Peyer's patch (tissue), 4 donors: ENCODE data around the gene ABR. TPM values are rescaled to one million over a fixed set of nuclear protein-coding genes. Genes with fewer than 3 reads are reported as not detected.
A peak's percentile ranks its signal among the peaks of the same experiment; 100 is the strongest.

Experiments used
- DNase-seq, 3 donors: peaks; one replicate each; pipeline ENCODE4 v3.0.0-alpha.2; 2017 to 2019
- H3K27ac ChIP-seq, 4 donors: fragments of 200-600 bp; sonication (generic); one replicate each; pipeline ENCODE4 v1.5.1; 2016 to 2019
- H3K27me3 ChIP-seq, 2 donors: fragments of 200-600 bp; sonication (generic); one replicate each; pipeline ENCODE4 v1.5.1; 2019
- H3K36me3 ChIP-seq, 3 donors: fragments of 200-600 bp; sonication (generic); one replicate each; pipeline ENCODE4 v1.5.1; 2016 to 2019
- H3K4me1 ChIP-seq, 4 donors: fragments of 200-600 bp; sonication (generic); one replicate each; pipeline ENCODE4 v1.5.1; 2016 to 2019
- H3K4me3 ChIP-seq, 4 donors: fragments of 200-600 bp; sonication (generic); 1 replicate in 3 of 4; 2 replicates in 1 of 4; pipeline ENCODE4 v1.5.1; 2016 to 2019; ENCODE audit warnings: mild to moderate bottlenecking in 1 of 4
- H3K9me3 ChIP-seq, 4 donors: fragments of 200-600 bp; sonication (generic); one replicate each; pipeline ENCODE4 v1.5.1; 2016 to 2019; ENCODE audit warnings: mild to moderate bottlenecking in 1 of 4
- POLR2A ChIP-seq, 2 donors: fragments of 450-650 bp; IDR thresholded peaks; one replicate each; pipeline ENCODE4 v1.5.1; 2017; ENCODE audit warnings: antibody characterized with exemption in 2 of 2, mild to moderate bottlenecking in 2 of 2, moderate library complexity in 2 of 2
- total RNA-seq, 4 donors: library from RNA; depleted of rRNA; stranded (reverse); fragments of >200 nt; gene quantifications; one replicate each; pipeline ENCODE4 v1.1.0, GENCODE V29; 2016
- TF ChIP-seq, protein P1 (sequence below), 6 experiments: fragments of 450-650 bp in 4 of 6; fragments of 200-600 bp in 2 of 6; sonication (generic) in 1 of 6; IDR thresholded peaks; one replicate each; pipeline ENCODE4 v1.5.1; 2017 to 2019; ENCODE audit warnings: antibody characterized with exemption in 6 of 6, mild to moderate bottlenecking in 3 of 6, moderate library complexity in 1 of 6

The ABR gene
- total RNA-seq, 4 donors from 2014 or later: 220 to 753 (median 440) TPM

DNA sequence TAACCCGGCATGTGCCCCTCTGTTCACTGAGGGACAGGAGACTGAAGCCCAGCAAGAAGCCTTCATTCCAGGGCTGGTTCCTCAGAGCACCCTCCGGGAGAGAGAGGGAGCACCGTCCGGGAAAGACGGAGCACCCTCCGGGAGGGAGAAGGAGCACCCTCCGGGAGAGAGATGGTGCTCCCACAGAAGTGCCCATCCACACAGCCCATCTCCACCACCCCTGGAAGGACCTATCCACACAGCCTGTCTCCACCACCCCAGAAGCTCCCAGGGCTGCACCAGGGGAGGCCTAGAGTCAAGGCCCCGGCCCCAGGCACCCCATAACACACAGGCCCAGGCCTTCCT, 88.6 kb downstream of the ABR start:
- no peak for TF ChIP-seq POLR2A (IDR thresholded peaks at IDR 0.05)
- TF ChIP-seq, protein P1, sequence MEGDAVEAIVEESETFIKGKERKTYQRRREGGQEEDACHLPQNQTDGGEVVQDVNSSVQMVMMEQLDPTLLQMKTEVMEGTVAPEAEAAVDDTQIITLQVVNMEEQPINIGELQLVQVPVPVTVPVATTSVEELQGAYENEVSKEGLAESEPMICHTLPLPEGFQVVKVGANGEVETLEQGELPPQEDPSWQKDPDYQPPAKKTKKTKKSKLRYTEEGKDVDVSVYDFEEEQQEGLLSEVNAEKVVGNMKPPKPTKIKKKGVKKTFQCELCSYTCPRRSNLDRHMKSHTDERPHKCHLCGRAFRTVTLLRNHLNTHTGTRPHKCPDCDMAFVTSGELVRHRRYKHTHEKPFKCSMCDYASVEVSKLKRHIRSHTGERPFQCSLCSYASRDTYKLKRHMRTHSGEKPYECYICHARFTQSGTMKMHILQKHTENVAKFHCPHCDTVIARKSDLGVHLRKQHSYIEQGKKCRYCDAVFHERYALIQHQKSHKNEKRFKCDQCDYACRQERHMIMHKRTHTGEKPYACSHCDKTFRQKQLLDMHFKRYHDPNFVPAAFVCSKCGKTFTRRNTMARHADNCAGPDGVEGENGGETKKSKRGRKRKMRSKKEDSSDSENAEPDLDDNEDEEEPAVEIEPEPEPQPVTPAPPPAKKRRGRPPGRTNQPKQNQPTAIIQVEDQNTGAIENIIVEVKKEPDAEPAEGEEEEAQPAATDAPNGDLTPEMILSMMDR (IDR thresholded peaks at IDR 0.05): no peak
- H3K9me3 ChIP-seq: no peaks in the 10 kb centered on the region
- peaks cover 0 to 22% (median 0%) of the 10 kb centered on the region in 4 donors for H3K4me1 ChIP-seq
- H3K27me3 ChIP-seq: no peaks in the 10 kb centered on the region
- no peak for DNase-seq
- H3K36me3 ChIP-seq: peaks cover 0 to 66% (median 3%) of the 10 kb centered on the region in 3 donors
- H3K27ac ChIP-seq: peak overlapping the region in 1 of 4 donors; percentile 20
- no peak overlapping the region for H3K4me3 ChIP-seq

DNA sequence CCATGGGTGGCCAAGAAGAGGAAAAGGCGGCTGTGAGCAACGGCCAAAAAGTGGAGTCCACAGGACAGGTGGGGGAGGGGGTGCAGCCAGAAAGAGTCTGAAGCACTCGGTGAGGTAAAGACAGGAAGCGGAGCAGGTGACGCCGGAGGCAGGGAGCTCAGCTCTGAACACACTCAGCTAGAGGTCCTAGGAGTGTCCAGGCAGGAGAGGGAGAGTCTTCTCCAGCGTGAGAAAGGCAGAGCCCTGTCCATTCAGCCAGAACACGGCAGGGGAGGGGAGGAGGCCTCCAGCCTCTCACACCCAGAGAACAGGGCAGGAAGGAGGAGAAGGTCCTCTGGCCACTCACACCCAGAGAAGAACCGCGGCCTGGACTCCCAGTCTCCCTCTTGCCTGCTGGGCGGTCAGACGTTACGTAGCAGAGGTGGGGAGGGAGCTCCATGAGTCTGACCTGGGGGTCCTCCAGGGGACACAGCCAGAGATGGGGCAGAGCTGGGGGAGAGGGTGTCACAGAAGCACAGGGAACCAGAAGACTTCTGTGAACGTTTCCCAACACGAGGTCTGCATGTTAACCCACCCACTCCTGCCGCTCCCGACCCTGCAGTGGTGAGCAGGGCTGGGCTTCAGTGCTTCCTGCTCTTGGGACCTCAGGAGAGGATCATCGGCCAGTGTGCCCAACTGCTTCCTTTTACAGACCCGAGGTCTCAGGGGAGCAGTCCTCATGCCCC, 89.2 kb downstream of the ABR start:
- Histone ChIP-seq H3K27ac (peak overlapping the region in 1 of 4 donors; percentile 20), H3K4me1 (peaks cover 0 to 21% (median 0%) of the 10 kb centered on the region in 4 donors), H3K36me3 (peaks cover 0 to 62% (median 3%) of the 10 kb centered on the region in 3 donors), H3K9me3 (no peaks in the 10 kb centered on the region), H3K4me3 (no peak overlapping the region), H3K27me3 (no peaks in the 10 kb centered on the region)
- no peak for TF ChIP-seq POLR2A (IDR thresholded peaks at IDR 0.05)
- TF ChIP-seq, protein P1 (IDR thresholded peaks at IDR 0.05): no peak
- no peak for DNase-seq

DNA sequence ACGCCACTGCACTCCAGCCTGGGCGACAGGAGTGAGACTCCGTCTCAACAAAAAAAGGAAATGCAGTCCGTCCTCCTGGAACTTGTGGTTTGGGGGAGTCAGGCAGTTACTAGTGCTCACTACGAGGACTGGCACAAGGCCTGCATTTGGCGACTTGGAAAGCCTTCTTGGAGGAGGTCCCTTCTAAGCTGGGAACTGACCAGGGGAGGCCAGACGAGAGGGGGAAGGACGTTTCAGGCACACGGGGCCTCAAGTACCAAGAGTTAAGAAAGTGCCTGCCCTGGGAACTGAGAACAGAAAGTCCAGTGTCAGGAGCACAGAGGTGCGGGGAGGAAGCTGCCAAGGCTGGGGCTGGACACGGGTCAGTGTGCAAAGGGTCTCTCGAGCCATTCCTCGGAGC, 89.9 kb downstream of the ABR start:
- H3K9me3 ChIP-seq: no peaks in the 10 kb centered on the region
- peaks cover 0 to 21% (median 0%) of the 10 kb centered on the region in 4 donors for H3K4me1 ChIP-seq
- TF ChIP-seq POLR2A (IDR thresholded peaks at IDR 0.05): no peak
- TF ChIP-seq, protein P1 (IDR thresholded peaks at IDR 0.05): no peak
- no peak for DNase-seq
- peaks cover 0 to 55% (median 2%) of the 10 kb centered on the region in 3 donors for H3K36me3 ChIP-seq
- H3K4me3 ChIP-seq: no peak overlapping the region
- H3K27me3 ChIP-seq: no peaks in the 10 kb centered on the region
- H3K27ac ChIP-seq: peak overlapping the region in 1 of 4 donors; percentile 20

DNA sequence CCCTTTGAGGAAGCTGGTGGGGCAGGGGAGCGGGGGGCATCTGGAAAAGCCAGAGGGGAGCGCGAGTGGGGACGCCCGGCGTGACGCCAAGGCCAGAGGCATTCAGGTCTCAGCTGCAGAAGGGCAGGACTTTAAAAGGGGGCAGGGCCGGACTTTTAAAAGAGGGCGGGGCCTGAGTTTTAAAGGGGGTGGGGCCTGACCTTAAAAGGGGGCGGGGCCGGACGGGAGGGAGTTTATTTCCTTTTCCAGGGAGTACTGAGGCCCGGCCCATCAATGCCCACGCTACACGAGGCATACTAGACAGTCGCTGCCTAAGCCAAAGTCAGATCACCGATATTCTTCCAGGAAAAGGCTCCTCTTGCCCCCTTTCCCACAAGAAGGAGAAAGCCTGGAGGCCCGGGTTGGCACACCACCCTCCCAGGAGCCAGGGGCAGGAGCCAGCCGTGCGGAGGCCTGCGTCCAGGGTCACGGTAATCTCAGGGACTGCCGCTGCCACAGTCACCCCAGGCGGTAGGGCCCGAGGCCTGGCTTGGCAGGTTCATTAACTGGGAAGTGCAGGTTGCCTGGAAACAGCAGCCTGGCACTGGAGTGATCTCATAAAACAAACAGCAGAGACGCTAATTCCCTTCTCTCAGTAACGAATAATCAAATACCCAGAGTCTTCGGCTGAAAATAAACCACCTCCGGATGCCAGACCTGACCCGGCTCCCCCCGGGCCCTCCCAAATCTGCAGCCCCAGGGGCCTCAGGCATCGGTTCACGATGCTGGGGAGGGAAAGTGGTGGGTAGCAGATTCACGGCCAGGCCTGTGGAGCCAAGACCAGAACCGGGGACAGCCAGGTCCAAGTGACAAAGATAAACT, 92.2 kb downstream of the ABR start:
- H3K4me3 ChIP-seq: no peak overlapping the region
- peaks cover 0 to 44% (median 0%) of the 10 kb centered on the region in 3 donors for H3K36me3 ChIP-seq
- peak overlapping the region in 3 of 4 donors; percentile 29 to 84 (median 80) for H3K27ac ChIP-seq
- TF ChIP-seq, protein P1 (IDR thresholded peaks at IDR 0.05): peak in 1 of 6 experiments; percentile 7
- no peak for TF ChIP-seq POLR2A (IDR thresholded peaks at IDR 0.05)
- DNase-seq: peak in 2 of 3 donors; percentile 77 to 78
- H3K27me3 ChIP-seq: no peaks in the 10 kb centered on the region
- peaks cover 0 to 36% (median 0%) of the 10 kb centered on the region in 4 donors for H3K4me1 ChIP-seq
- no peaks in the 10 kb centered on the region for H3K9me3 ChIP-seq

DNA sequence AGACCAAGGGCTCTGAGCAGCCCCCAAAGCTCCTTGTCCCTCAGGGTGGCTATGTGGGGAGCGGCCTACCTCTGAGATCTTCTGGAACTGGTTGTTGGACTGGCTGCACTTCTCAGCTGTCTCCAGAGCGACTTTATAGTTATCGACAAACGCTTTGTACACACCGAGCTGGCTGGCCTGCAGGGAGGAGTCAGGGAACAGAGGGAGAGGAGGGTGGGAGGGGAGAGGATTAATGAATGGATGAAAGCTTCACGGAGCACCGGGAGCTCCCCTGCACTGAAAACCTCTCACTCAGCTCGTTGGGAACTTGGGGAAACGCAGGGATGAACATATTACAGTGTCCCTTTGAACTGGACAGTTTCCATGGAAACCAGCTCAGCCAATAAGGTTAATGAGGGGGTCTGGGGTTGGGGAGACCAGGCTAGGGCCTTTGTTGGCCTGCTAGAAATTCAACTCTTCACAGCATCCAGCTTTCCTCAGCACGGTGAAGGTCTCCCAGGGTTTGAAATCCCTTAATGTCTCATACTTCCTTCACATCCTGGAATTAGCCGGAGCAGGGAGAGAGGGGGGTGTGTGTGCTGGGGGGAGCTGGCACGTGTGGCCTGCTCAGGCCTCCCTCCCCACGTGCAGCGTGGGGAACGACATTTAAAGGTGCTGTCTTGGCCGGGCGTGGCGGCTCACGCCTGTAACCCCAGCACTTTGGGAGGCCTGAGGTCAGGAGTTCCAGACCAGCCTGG, 96.2 kb downstream of the ABR start:
- no peaks in the 10 kb centered on the region for H3K9me3 ChIP-seq
- TF ChIP-seq POLR2A (IDR thresholded peaks at IDR 0.05): no peak
- TF ChIP-seq, protein P1 (IDR thresholded peaks at IDR 0.05): peak in 1 of 6 experiments; percentile 4
- DNase-seq: no peak
- peaks cover 0 to 66% (median 3%) of the 10 kb centered on the region in 4 donors for H3K4me1 ChIP-seq
- H3K27me3 ChIP-seq: no peaks in the 10 kb centered on the region
- H3K27ac ChIP-seq: peak overlapping the region in 2 of 4 donors; percentile 36 to 47
- H3K4me3 ChIP-seq: no peak overlapping the region
- peaks cover 0 to 34% (median 0%) of the 10 kb centered on the region in 3 donors for H3K36me3 ChIP-seq
